Measurements from ENCODE around the gene FFAR3. TPM values are rescaled to one million over a fixed set of nuclear protein-coding genes. Genes with fewer than 3 reads are reported as not detected.

Gene FFAR3
- total and polyA plus RNA-seq, 9 of the 15 experiments (the other 6 are each of a cell fraction or from before 2014, with no cell fraction given): not detected

GRCh38 chr19:35321291-35321690, 37.0 kb upstream of the FFAR3 start:
- no peaks in the 10 kb centered on the region; the same call in 2 of the 3 replicates for H3K36me3 ChIP-seq (ENCODE audit: control insufficient read depth, insufficient read depth, low read length)
- DNase-seq (ENCODE audit: extremely low read depth in 1 of 4, low spot score in 3 of 4) (no peak), ATAC-seq (no peak), FAIRE-seq (no peak)
- H3K9me3 ChIP-seq (replicated peaks; ENCODE audit: control insufficient read depth, insufficient read depth, low read depth, low read length): peaks cover 3% of the 10 kb centered on the region; the same call in 1 of the 2 replicates
- peaks cover 28% of the 10 kb centered on the region in 2 experiments for H3K4me1 ChIP-seq (replicated peaks in 1 of 2; ENCODE audit: control insufficient read depth in 2 of 2, insufficient read depth in 2 of 2, low read length in 2 of 2)
- H3K9ac ChIP-seq (ENCODE audit: insufficient read depth in 1 of 2, low read depth in 2 of 2, low read length in 2 of 2): no peak overlapping the region
- H3K4me2 ChIP-seq (ENCODE audit: insufficient read depth, low read length): no peak overlapping the region
- H4K20me1 ChIP-seq (replicated peaks; ENCODE audit: control insufficient read depth, insufficient read depth, low read length): no peaks in the 10 kb centered on the region
- in situ Hi-C loops (cut with MboI): no loop called here
- no peaks in the 10 kb centered on the region for H3K9me1 ChIP-seq (ENCODE audit: control insufficient read depth, insufficient read depth, low read length)
- H3K27ac ChIP-seq (ENCODE audit: extremely low read depth, low read depth, low read length): no peak overlapping the region
- no peaks in the 10 kb centered on the region for H3K27me3 ChIP-seq (ENCODE audit: control insufficient read depth in 2 of 2, insufficient read depth in 2 of 2, low read length in 2 of 2)
- WGBS (ENCODE audit: insufficient coverage, low coverage, missing lambda C conversion rate): 96% methylated on average over 2 of the region's 2 CpGs
- no TSS peak for BruUV-seq (replicated peaks)
- CTCF ChIA-PET (ENCODE audit: low intra/inter-chr PET ratio): no interaction called here
- intact Hi-C loops (cut with micrococcal nuclease): no loop called here
- H2AFZ ChIP-seq (ENCODE audit: low read depth, low read length): no peak overlapping the region
- no peak for TF ChIP-seq SREBF1 (IDR thresholded peaks at IDR 0.05; ENCODE audit: borderline replicate concordance, low read depth, low read length)
- H3K79me2 ChIP-seq (ENCODE audit: control insufficient read depth, insufficient read depth, low read length): no peaks in the 10 kb centered on the region
- POLR2A ChIA-PET: interaction anchor here (0.6 kb wide), 1 partner anchor 52 kb away, joined by 6 read pairs; no protein-coding TSS in a partner anchor
- no peak overlapping the region for H3K4me3 ChIP-seq

GRCh38 chr19:35322014-35322413, 36.2 kb upstream of the FFAR3 start:
- BruUV-seq (replicated peaks): no TSS peak
- in situ Hi-C loops (cut with MboI): no loop called here
- peaks cover 3% of the 10 kb centered on the region; the same call in 1 of the 2 replicates for H3K9me3 ChIP-seq (replicated peaks; ENCODE audit: control insufficient read depth, insufficient read depth, low read depth, low read length)
- 76% methylated on average over 8 of the region's 9 CpGs for WGBS (ENCODE audit: insufficient coverage, low coverage, missing lambda C conversion rate)
- H3K4me2 ChIP-seq (ENCODE audit: insufficient read depth, low read length): no peak overlapping the region
- no peaks in the 10 kb centered on the region for H3K79me2 ChIP-seq (ENCODE audit: control insufficient read depth, insufficient read depth, low read length)
- H3K36me3 ChIP-seq (ENCODE audit: control insufficient read depth, insufficient read depth, low read length): no peaks in the 10 kb centered on the region; the same call in 2 of the 3 replicates
- H3K27ac ChIP-seq (ENCODE audit: extremely low read depth, low read depth, low read length): no peak overlapping the region
- intact Hi-C loops (cut with micrococcal nuclease): no loop called here
- FAIRE-seq (no peak), DNase-seq (ENCODE audit: extremely low read depth in 1 of 4, low spot score in 3 of 4) (no peak), ATAC-seq (no peak)
- ChIA-PET CTCF (ENCODE audit: low intra/inter-chr PET ratio) (no interaction called here), POLR2A (no interaction called here)
- H4K20me1 ChIP-seq (replicated peaks; ENCODE audit: control insufficient read depth, insufficient read depth, low read length): no peaks in the 10 kb centered on the region
- no peaks in the 10 kb centered on the region for H3K27me3 ChIP-seq (ENCODE audit: control insufficient read depth in 2 of 2, insufficient read depth in 2 of 2, low read length in 2 of 2)
- H2AFZ ChIP-seq (ENCODE audit: low read depth, low read length): no peak overlapping the region
- H3K4me1 ChIP-seq (replicated peaks in 1 of 2; ENCODE audit: control insufficient read depth in 2 of 2, insufficient read depth in 2 of 2, low read length in 2 of 2): peaks cover 24% of the 10 kb centered on the region in 2 experiments
- no peaks in the 10 kb centered on the region for H3K9me1 ChIP-seq (ENCODE audit: control insufficient read depth, insufficient read depth, low read length)
- no peak overlapping the region for H3K4me3 ChIP-seq
- H3K9ac ChIP-seq (ENCODE audit: insufficient read depth in 1 of 2, low read depth in 2 of 2, low read length in 2 of 2): no peak overlapping the region
- TF ChIP-seq TRIM28 (IDR thresholded peaks at IDR 0.05): peak; percentile 61; the same call in 1 of the 2 replicates
- TF ChIP-seq E2F6 (IDR thresholded peaks at IDR 0.05; ENCODE audit: borderline replicate concordance in 1 of 2, extremely low read depth in 1 of 2, insufficient read depth in 1 of 2, insufficient read length in 1 of 2, low read depth in 1 of 2, low read length in 1 of 2, poor library complexity in 1 of 2, severe bottlenecking in 1 of 2): no peak
- peak; percentile 37 for TF ChIP-seq PHF20 (IDR thresholded peaks at IDR 0.05; ENCODE audit: partially characterized antibody)
- TF ChIP-seq ZNF146 (CRISPR knock-in tag; IDR thresholded peaks at IDR 0.05; ENCODE audit: unreplicated experiment): peak; percentile 99
- peak; percentile 34 to 59; a peak in 3 of 4 replicates for TF ChIP-seq KDM1A (IDR thresholded peaks at IDR 0.05)
- peak; percentile 86 for TF ChIP-seq BCOR (IDR thresholded peaks at IDR 0.05)
- peak; percentile 75; the same call in 1 of the 2 replicates for TF ChIP-seq SMARCA5 (IDR thresholded peaks at IDR 0.05)
- no peak for TF ChIP-seq EGR1 (conservative IDR thresholded peaks at IDR 0.05)
